Measurements from ENCODE around the gene SPINK4.

Gene SPINK4

GRCh38 chr9:33291901-33292300 is 51.9 kb downstream of the SPINK4 start:
- no peak for DNase-seq (ENCODE audit: low spot score)

GRCh38 chr9:33293782-33294181 is 53.8 kb downstream of the SPINK4 start:
- DNase-seq (ENCODE audit: low spot score), result no peak

- DNase-seq (ENCODE audit: low spot score), result no peak
Observed at GRCh38 chr9:33294670-33295432, 54.9 kb downstream of the SPINK4 start.

- no peak for DNase-seq (ENCODE audit: low spot score)
Observed at GRCh38 chr9:33295571-33295970, 55.6 kb downstream of the SPINK4 start.

- DNase-seq (ENCODE audit: low spot score), result no peak
Observed at GRCh38 chr9:33297432-33297831, 57.5 kb downstream of the SPINK4 start.

All from ecto neural progenitor cell (in vitro differentiated cells).